Measurements from ENCODE around the gene ATAD1.

The ATAD1 gene

DNA sequence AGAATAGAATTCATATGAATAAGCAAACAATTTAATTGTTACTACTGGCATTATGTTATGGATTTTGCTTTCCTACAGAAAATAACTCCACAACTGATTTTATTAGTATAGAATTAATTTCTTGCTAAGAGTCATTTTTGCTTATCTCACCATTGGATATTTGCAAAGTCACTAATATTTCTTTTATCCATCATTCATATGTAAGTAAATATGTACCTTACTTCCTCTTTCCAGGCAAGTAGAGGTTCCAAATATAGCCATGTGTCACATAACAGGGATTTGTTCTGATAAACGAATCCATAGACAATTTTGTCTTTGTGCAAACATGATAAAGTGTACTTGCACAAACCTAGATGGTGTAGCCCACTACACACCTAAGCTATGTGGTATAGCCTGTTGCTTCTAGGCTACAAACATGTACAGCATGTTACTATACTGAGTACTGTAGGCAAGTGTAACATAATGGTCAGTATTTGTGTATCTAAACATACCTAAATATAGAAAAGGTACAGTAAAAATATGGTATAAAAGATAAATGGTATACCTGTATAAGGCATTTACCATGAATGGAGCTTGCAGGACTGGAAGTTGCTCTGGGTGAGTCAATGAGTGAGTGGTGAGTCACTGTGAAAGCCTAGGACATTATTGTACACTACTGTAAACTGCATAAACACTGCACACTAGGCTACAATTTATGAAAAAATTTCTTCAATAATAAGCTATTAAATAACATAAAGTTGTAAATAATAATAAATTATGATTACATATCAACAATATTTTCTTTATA, 27.0 kb upstream of the ATAD1 start:
- TF ChIP-seq RAD21 (IDR thresholded peaks at IDR 0.05; ENCODE audit: low read depth) (no peak), CEBPB (IDR thresholded peaks at IDR 0.05) (no peak), FOXM1 (IDR thresholded peaks at IDR 0.05; ENCODE audit: borderline replicate concordance, low read depth) (no peak), TCF12 (IDR thresholded peaks at IDR 0.05; ENCODE audit: low read depth) (no peak), YY1 (IDR thresholded peaks at IDR 0.05; ENCODE audit: low read depth) (no peak), MAX (IDR thresholded peaks at IDR 0.05) (no peak), CREB1 (IDR thresholded peaks at IDR 0.05; ENCODE audit: low read depth) (no peak)
- TF ChIP-seq, protein P1, sequence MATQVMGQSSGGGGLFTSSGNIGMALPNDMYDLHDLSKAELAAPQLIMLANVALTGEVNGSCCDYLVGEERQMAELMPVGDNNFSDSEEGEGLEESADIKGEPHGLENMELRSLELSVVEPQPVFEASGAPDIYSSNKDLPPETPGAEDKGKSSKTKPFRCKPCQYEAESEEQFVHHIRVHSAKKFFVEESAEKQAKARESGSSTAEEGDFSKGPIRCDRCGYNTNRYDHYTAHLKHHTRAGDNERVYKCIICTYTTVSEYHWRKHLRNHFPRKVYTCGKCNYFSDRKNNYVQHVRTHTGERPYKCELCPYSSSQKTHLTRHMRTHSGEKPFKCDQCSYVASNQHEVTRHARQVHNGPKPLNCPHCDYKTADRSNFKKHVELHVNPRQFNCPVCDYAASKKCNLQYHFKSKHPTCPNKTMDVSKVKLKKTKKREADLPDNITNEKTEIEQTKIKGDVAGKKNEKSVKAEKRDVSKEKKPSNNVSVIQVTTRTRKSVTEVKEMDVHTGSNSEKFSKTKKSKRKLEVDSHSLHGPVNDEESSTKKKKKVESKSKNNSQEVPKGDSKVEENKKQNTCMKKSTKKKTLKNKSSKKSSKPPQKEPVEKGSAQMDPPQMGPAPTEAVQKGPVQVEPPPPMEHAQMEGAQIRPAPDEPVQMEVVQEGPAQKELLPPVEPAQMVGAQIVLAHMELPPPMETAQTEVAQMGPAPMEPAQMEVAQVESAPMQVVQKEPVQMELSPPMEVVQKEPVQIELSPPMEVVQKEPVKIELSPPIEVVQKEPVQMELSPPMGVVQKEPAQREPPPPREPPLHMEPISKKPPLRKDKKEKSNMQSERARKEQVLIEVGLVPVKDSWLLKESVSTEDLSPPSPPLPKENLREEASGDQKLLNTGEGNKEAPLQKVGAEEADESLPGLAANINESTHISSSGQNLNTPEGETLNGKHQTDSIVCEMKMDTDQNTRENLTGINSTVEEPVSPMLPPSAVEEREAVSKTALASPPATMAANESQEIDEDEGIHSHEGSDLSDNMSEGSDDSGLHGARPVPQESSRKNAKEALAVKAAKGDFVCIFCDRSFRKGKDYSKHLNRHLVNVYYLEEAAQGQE (IDR thresholded peaks at IDR 0.05; ENCODE audit: low read depth), result no peak
- TF ChIP-seq, protein P2, sequence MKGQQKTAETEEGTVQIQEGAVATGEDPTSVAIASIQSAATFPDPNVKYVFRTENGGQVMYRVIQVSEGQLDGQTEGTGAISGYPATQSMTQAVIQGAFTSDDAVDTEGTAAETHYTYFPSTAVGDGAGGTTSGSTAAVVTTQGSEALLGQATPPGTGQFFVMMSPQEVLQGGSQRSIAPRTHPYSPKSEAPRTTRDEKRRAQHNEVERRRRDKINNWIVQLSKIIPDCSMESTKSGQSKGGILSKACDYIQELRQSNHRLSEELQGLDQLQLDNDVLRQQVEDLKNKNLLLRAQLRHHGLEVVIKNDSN (IDR thresholded peaks at IDR 0.05), result no peak

DNA sequence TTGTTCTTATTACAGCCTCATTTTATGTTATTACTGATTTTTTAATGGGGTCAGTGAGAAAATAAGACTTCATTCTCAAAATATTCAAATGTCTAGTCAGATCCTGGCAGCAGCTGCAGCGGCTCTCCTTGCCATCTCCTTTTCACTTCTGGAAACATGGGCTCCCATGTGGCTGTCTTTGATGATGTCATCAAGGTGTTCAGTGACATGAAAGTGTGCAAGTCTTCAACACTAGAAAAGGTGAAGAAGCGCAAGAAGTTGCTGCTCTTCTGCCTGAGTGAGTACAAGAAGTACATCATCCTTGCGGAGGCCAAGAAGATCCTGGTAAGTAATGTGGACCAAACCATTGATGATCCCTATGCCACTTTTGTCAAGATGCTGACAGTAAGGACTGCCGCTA, 25.7 kb upstream of the ATAD1 start:
- no peak for TF ChIP-seq NFIC (IDR thresholded peaks at IDR 0.05)
- TF ChIP-seq TEAD4 (IDR thresholded peaks at IDR 0.05), result no peak
- no peak for TF ChIP-seq TAF1 (IDR thresholded peaks at IDR 0.05; ENCODE audit: low read depth)
- no peak for TF ChIP-seq YY1 (IDR thresholded peaks at IDR 0.05; ENCODE audit: low read depth)
- TF ChIP-seq FOXM1 (IDR thresholded peaks at IDR 0.05; ENCODE audit: borderline replicate concordance, low read depth), result no peak
- TF ChIP-seq MAX (IDR thresholded peaks at IDR 0.05), result no peak
- no peak for TF ChIP-seq EGR1 (IDR thresholded peaks at IDR 0.05)
- no peak for TF ChIP-seq CEBPB (IDR thresholded peaks at IDR 0.05)
- TF ChIP-seq EP300 (IDR thresholded peaks at IDR 0.05; ENCODE audit: borderline replicate concordance), result no peak
- TF ChIP-seq ZBTB7A (IDR thresholded peaks at IDR 0.05; ENCODE audit: low read depth), result no peak
- TF ChIP-seq, protein P2 (IDR thresholded peaks at IDR 0.05), result no peak
- no peak for TF ChIP-seq CREB1 (IDR thresholded peaks at IDR 0.05; ENCODE audit: low read depth)
- TF ChIP-seq RAD21 (IDR thresholded peaks at IDR 0.05; ENCODE audit: low read depth), result no peak
- TF ChIP-seq, protein P1 (IDR thresholded peaks at IDR 0.05; ENCODE audit: low read depth), result no peak
- no peak for TF ChIP-seq TCF12 (IDR thresholded peaks at IDR 0.05; ENCODE audit: low read depth)

DNA sequence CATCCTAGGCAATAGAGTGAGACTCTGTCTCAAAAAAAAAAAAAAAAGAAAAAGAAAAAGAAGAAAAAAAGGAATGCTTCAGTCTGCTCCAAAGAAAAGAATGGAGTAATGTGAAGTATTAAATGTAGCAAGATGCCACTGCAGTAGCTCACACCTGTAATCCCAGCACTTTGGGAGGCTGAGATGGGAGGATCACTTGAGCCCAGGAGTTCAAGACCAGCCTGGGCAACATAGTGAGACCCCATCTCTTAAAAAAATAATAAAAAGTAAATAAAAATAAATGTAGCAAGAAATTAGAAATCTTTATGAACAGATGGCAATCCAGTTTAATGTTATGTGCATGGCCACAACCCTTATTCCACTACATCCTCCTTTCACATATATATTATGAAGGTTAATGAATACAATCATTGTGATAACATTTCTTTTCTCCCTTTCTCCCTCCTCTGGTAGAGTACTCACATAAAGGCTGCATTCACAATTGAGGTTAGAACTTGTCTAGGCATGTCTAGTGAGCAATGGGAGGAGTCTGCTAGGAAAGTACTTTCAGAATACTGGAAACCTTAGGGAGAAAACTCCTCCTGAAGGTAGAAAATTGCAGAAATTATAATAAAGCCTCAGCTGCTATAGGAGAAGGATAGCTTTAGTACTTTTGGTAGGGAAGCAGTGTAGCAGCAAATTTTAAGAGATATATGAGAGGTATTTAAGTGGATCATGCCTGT, 24.9 kb upstream of the ATAD1 start:
- no peak for TF ChIP-seq ZBTB7A (IDR thresholded peaks at IDR 0.05; ENCODE audit: low read depth)

- no peak for TF ChIP-seq NFIC (IDR thresholded peaks at IDR 0.05)
- TF ChIP-seq YY1 (IDR thresholded peaks at IDR 0.05; ENCODE audit: low read depth), result no peak
- TF ChIP-seq ZBTB7A (IDR thresholded peaks at IDR 0.05; ENCODE audit: low read depth), result no peak
- TF ChIP-seq, protein P1 (IDR thresholded peaks at IDR 0.05; ENCODE audit: low read depth), result no peak
- no peak for TF ChIP-seq CREB1 (IDR thresholded peaks at IDR 0.05; ENCODE audit: low read depth)
- no peak for TF ChIP-seq RAD21 (IDR thresholded peaks at IDR 0.05; ENCODE audit: low read depth)
- no peak for TF ChIP-seq TCF12 (IDR thresholded peaks at IDR 0.05; ENCODE audit: low read depth)
- TF ChIP-seq, protein P2 (IDR thresholded peaks at IDR 0.05), result no peak
- no peak for TF ChIP-seq MAX (IDR thresholded peaks at IDR 0.05)
- no peak for TF ChIP-seq EP300 (IDR thresholded peaks at IDR 0.05; ENCODE audit: borderline replicate concordance)
Measured at GRCh38 chr10:87842220-87842641, 24.2 kb upstream of the ATAD1 start.

Data from Ishikawa (cell line).